PC-3 (cell line): Measurements from ENCODE around the gene THADA.

Experiments
- CTCF ChIP-seq: fragments of 300-600 bp; sonication (generic); conservative IDR thresholded peaks from 2 replicates; pipeline ENCODE4 v1.5.1; 2017; ENCODE audit warnings: antibody characterized with exemption, low read depth, mild to moderate bottlenecking, low read length
- EZH2 ChIP-seq: fragments of 300-600 bp; sonication (generic); IDR thresholded peaks from one replicate; pipeline ENCODE4 v1.6.1; 2017; ENCODE audit warnings: antibody characterized with exemption, mild to moderate bottlenecking, low read length; ENCODE audit not compliant: unreplicated experiment

DNA sequence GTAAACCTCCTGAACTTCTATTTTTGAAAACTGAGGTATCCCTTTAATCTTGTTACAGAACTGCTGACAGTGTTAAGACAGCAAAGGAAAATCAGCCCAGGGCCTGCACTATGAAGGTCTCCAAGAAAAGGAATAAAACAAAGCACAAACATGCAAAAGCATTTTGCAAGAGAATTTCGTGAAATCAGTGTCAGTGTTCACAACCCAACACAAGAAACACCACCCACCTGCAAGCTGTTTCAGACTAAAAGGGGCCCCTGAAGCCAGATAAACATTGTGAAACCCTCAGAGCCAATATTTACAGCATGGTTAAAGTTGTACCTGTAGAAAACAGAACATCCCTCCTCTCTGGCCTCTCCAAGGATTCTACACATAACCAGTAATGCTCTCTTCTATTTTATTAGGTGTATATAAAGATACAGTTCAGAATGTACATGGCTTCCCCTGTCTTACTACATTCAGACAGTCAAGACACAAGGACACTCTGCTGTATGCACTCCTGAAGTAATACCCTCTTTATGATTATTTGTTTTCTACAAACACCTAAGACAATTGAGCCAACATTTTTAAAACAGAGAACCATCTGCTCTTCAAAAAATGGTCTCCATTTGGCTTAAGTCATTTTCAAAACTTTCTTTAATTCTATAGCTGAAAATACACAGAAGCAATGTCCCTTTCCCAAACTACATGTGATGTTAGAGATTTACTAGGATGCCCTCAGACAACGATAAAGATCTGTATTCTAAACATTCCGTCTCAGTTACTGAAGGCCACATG lies 219.9 kb downstream of the THADA start:
- TF ChIP-seq CTCF (no peak), EZH2 (no peak)
